Activated T-helper 1 cell treated with anti-CD3 and anti-CD28 coated beads, Interleukin-2, amount 50 U/mL, for 16 hours (primary cell): ENCODE data around the gene ST3GAL5.
"Not testable (repeated sequence)": the region's sequence is repeated elsewhere in the genome, so short reads cannot be mapped to it uniquely, and the experiment has no call there.

Source experiments
- DNase-seq, 2 donors: peaks; one replicate each; pipeline ENCODE4 v3.0.0-alpha.2; 2020; ENCODE audit warnings: low read depth in 1 of 2, low spot score in 1 of 2

Gene ST3GAL5

GRCh38 chr2:85888684-85889626, at the start of gene ST3GAL5:
Gene ST3GAL5 (minus strand): TSS chr2:85888990. CDS start chr2:85888905, 85 bp downstream.
- peak; percentile 81 to 92 for DNase-seq

DNA sequence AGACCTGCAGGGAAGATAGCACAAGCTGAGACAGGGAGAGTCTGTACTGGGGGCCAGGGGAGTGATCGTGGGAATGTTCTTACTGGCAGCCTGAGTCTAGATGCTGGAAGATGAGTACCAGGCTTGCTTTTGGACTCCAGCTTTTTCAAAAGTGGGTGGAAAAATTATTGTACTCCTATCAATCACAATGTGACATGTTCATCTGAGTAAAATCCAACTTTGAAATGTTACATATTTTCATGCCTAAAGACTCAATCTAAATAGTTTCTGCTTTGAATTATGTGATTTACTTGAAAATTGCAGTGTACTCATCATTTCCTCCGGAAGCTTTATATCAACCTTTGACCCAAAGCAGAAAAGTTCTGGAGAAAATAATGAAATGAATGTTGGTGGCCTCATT, 49.7 kb upstream of the ST3GAL5 start:
- no peak for DNase-seq

- DNase-seq: no peak
These were observed 48.3 kb upstream of the ST3GAL5 start for GRCh38 chr2:85937069-85937439.

- DNase-seq: no peak
These were observed 47.8 kb upstream of the ST3GAL5 start for GRCh38 chr2:85936421-85937068.

- no peak for DNase-seq
These were observed 47.0 kb upstream of the ST3GAL5 start for GRCh38 chr2:85935746-85936208.

- DNase-seq: no peak
These were observed 46.5 kb upstream of the ST3GAL5 start for GRCh38 chr2:85935170-85935745.

- DNase-seq: no peak
These were observed 45.2 kb upstream of the ST3GAL5 start for GRCh38 chr2:85933753-85934594.

DNA sequence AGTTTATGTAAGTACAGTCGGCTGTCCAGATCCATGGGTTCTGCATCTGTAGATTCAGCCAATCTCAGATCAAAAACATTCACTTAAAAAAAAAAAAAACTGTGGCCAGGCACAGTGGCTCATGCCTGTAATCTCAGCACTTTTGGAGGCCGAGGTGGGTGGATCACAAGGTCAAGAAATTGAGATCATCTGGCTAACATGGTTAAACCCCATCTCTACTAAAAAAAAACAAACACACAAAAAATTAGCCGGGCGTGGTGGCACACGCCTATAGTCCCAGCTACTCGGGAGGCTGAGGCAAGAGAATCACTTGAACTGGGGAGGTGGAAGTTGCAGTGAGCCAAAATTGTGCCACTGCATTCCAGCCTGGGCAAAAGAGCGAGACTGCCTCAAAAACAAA, 42.4 kb upstream of the ST3GAL5 start:
- not testable (repeated sequence) for DNase-seq

- DNase-seq: no peak
These were observed 41.6 kb upstream of the ST3GAL5 start for GRCh38 chr2:85930129-85931124.

GRCh38 chr2:85929096-85930050, 40.6 kb upstream of the ST3GAL5 start:
- no peak for DNase-seq

- no peak for DNase-seq
These were observed 38.3 kb upstream of the ST3GAL5 start for GRCh38 chr2:85926931-85927661.

- no peak for DNase-seq
These were observed 37.7 kb upstream of the ST3GAL5 start for GRCh38 chr2:85926526-85926925.

DNA sequence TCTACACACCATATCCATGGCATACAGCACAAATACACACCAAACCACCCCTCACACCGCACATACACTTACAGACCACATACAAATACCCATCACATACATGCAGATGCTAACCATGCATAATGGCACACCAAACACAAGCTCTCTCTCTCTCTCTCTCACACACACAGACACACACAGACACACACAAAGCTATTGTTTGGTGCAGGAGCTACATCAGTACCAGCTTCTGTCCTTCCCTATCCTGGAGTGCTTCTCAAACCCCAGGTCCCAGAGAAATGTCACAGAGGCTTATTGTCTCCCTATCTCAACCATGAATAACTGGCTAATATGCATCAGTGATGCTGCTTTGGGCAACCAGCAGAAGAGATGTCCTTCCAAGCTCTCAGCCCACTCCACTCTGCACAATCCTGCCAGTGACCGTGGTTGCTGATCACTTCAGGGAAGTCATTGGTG, 36.5 kb upstream of the ST3GAL5 start:
- DNase-seq: no peak

DNA sequence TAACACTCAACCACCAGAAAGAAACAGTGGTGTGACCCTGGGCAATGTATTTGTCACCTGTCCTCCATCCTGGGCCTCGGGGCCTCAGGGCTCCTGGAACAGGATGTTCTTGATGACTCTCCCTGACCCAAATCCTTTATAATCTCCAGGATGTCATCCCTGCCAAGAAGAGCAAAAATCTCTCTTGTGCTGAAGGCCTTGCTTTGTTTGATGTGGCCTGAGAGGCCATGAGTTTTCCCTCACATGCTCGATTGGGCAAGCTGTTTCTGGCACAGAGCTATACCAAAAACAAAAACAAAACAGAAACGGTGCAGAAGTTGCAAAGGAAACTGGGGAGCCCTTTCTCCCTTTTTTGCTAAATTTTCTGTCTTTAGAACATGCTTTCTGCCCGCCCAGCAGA, 35.7 kb upstream of the ST3GAL5 start:
- DNase-seq: no peak

- no peak for DNase-seq
These were observed 33.4 kb upstream of the ST3GAL5 start for GRCh38 chr2:85922199-85922598.

DNA sequence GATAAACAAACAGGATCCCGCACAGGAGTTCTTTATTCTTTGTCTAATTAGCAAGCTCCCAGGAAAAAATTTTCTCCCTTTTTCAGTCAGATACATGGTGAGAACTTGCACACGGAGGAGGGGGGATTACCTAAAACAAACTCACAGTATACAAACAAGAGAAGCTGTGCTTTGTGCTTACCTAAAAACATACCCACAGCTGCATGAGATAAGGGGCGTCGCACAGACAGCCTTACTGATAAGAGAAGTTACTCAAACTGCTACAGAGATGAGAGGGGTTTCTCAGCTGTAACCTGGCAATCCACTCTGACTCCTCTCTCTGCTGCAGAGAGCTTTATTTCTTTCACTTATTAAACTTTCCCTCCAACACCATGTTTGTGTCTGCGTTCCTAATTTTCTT, 32.9 kb upstream of the ST3GAL5 start:
- DNase-seq: no peak

DNA sequence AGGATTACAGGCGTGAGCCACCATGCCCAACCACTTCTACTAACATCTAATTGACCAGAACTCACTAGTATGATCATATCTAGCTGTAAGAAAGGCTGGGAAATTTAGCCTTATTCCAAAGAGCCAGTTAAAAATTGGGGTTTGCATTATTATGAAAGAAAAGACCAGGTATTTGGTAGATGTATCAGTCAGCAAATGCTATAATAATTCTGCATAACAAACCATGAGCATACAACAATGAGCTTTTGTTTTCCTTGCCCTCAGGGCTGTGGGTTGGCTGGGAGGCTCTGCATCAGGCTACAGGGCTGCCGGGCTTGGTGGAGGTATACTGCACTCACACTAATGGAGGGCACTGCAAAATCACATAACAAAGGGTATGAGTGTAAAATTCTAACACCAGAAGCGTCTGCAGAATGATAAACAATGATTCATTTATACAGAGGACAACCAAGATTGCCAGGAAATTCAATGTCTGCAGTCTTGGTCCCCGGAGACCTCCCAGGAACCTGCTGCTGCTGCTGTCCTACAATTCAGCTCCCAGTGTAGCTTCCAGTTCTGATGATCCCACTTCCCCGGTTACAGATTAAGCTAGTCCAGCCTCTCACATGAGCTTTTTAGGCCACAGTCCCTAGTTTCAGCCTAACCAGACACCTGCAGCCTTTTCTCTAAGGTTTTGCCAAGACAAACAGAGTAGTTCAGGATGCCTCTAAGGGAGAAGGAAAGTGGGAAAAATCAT, 32.2 kb upstream of the ST3GAL5 start:
- no peak for DNase-seq
